Raji (cell line): ENCODE results near the gene ROR2.

ENCODE experiments used
- POLR2A ChIP-seq: IDR thresholded peaks from 2 replicates; pipeline ENCODE4 v1.6.1; 2011; ENCODE audit warnings: low read depth, low read length, control low read depth; ENCODE audit not compliant: insufficient read depth

The ROR2 gene

GRCh38 chr9:91949946-91950664, at the start of gene ROR2:
ROR2 (minus strand) TSS chr9:91950228.
- no peak for TF ChIP-seq POLR2A

GRCh38 chr9:91995000-91995655, 45.1 kb upstream of the ROR2 start:
- TF ChIP-seq POLR2A = no peak

GRCh38 chr9:91994422-91994821, 44.4 kb upstream of the ROR2 start:
- TF ChIP-seq POLR2A = no peak

- TF ChIP-seq POLR2A = no peak
Observed at GRCh38 chr9:91992461-91993041, 42.5 kb upstream of the ROR2 start.

GRCh38 chr9:91991721-91992341, 41.8 kb upstream of the ROR2 start:
- TF ChIP-seq POLR2A = no peak

- TF ChIP-seq POLR2A = no peak
Observed at GRCh38 chr9:91986248-91986647, 36.2 kb upstream of the ROR2 start.

- no peak for TF ChIP-seq POLR2A
Observed at GRCh38 chr9:91985692-91986091, 35.7 kb upstream of the ROR2 start.

GRCh38 chr9:91978740-91979414, 28.8 kb upstream of the ROR2 start:
- TF ChIP-seq POLR2A = no peak

- no peak for TF ChIP-seq POLR2A
Observed at GRCh38 chr9:91972711-91973110, 22.7 kb upstream of the ROR2 start.

- no peak for TF ChIP-seq POLR2A
Observed at GRCh38 chr9:91972076-91972626, 22.1 kb upstream of the ROR2 start.

GRCh38 chr9:91967259-91967658, 17.2 kb upstream of the ROR2 start:
- TF ChIP-seq POLR2A = no peak

GRCh38 chr9:91966503-91966902, 16.5 kb upstream of the ROR2 start:
- TF ChIP-seq POLR2A = no peak

GRCh38 chr9:91963711-91964240, 13.7 kb upstream of the ROR2 start:
- no peak for TF ChIP-seq POLR2A

- TF ChIP-seq POLR2A = no peak
Observed at GRCh38 chr9:91960367-91960766, 10.3 kb upstream of the ROR2 start.

GRCh38 chr9:91958174-91958573, 8.1 kb upstream of the ROR2 start:
- TF ChIP-seq POLR2A = no peak

GRCh38 chr9:91954841-91955471, 4.9 kb upstream of the ROR2 start:
- no peak for TF ChIP-seq POLR2A
